ENCODE data around the gene ASZ1.

ASZ1 gene

GRCh38 chr7:117401293-117402002, 25.8 kb downstream of the ASZ1 start:
- no peak for DNase-seq (ENCODE audit: low read depth)

GRCh38 chr7:117399820-117400422, 27.4 kb downstream of the ASZ1 start:
- DNase-seq (ENCODE audit: low read depth): no peak

- no peak for DNase-seq (ENCODE audit: low read depth)
Measured at GRCh38 chr7:117395743-117396142, 31.6 kb downstream of the ASZ1 start.

DNA sequence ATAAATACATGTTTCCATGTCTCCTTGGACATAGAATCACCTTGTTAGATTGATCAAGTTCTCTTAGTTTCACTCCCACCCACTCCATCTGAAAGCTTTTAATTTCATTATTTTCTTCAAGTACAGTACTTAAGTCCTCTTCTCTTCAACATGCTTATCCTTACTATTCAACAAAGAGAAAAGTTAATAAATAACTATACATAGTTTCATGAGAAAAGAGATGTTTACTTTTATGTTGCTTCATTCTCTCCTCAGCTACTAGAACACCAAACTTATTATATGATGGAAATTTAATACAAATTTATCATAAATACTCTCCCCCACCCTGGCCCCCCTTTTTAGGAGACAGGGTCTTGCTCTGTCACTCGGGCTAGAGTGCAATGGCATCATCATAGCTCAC, 33.5 kb downstream of the ASZ1 start:
- no peak for DNase-seq (ENCODE audit: low read depth)

DNA sequence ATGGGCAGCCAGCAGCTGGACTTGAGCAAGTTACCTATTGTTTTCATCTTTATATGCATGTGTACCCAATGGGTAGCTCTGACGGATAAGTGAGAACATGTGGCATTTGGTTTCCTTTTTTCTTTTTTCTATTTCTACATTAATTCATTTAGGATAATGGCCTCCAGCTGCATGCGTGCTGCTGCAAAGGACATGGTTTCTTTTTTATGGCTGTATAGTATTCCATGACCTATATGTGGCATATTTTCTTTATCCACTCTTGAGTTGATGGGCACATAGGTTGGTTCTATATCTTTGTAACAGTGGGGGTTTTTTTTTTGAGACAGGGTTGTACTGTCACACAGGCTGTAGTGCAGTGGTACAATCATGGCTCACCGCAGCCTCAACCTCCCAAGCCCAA, 37.4 kb downstream of the ASZ1 start:
- no peak for DNase-seq (ENCODE audit: low read depth)

- DNase-seq (ENCODE audit: low read depth): no peak
Measured at GRCh38 chr7:117386110-117386706, 41.1 kb downstream of the ASZ1 start.

DNA sequence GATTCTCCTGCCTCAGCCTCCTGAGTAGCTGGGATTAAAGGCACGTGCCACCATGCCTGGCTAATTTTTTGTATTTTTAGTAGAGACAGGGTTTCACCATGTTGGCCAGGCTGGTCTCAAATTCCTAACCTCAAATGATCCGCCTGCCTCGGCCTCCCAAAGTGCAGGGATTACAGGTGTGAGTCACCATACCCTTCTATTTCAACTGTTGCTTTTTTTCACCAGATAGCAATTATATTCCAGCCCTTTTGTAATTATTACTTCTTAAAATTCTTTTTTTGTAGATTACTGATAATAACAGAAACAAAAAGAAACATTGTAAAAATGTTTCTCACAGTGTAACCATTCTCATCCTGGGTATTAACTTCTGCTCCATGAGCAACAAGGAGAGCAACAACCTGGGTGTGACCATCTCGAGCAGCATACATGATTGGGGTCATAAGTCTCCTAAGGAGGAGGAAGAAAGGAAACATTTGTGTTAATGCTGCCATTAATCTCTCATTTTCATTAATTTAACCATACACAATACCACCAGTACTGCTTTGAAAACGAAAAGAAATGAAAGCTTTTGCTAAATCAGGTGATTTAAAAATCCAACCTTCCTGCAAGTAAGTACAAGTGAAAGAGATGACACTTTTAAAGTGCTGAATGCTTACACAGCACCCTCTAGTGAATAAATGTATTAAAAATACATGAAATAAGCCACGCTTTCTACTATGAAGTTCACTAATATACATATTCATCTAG, 41.8 kb downstream of the ASZ1 start:
- DNase-seq (ENCODE audit: low read depth): peak; percentile 9

DNA sequence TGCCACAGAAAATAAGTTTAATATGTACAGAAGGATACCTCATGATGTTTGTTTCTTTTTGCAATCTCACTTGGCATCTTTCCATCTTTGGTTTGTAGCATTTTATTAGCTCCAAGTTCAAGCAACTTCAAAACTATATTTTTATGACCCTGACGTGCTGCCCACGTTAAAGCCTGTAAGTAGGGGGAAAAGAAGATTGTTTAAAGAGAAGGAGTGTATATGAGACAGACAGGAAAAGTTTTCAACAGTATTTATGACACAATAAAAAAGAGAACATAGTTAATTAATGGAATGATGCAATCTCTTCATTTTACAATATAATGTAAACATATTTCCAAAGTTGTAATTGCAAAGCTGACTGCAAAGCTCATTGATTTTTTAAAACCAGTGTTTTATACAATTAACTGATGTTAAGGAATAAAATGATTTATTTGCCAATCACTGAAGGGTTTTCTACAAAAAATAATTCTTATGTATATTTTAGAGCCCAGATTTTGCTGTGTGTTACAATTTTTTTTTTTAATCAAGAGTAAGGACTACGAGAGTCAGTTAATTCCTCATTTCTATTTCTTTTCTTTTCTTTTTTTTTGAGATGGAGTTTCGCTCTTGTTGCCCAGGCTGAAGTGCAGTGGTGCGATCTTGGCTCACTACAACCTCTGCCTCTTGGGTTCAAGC, 42.5 kb downstream of the ASZ1 start:
- DNase-seq (ENCODE audit: low read depth): no peak

- no peak for DNase-seq (ENCODE audit: low read depth)
Measured at GRCh38 chr7:117383483-117384189, 43.7 kb downstream of the ASZ1 start.

GRCh38 chr7:117383046-117383445, 44.2 kb downstream of the ASZ1 start:
- DNase-seq (ENCODE audit: low read depth): no peak

DNA sequence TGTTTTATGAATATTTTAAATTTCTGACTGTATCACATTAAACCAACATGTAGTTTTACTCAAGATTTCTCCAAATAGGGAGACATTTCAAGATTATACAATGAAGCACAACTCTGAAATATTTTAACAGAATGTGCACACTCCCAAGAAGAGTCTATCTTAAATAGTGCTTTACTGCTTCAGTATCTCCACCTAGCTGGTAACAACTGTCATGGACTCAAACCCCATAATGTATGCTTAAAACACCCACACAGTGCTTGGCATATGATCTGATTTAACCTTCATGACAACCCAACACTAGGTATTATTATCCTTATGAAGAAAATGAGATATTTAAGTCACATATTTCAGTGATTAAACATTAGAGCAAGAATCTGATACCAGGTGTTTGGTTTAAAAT, 45.9 kb downstream of the ASZ1 start:
- no peak for DNase-seq (ENCODE audit: low read depth)

- no peak for DNase-seq (ENCODE audit: low read depth)
Measured at GRCh38 chr7:117375380-117375779, 51.9 kb downstream of the ASZ1 start.

- DNase-seq (ENCODE audit: low read depth): no peak
Measured at GRCh38 chr7:117372073-117372472, 55.2 kb downstream of the ASZ1 start.

- DNase-seq (ENCODE audit: low read depth): no peak
Measured at GRCh38 chr7:117364339-117365080, 62.8 kb downstream of the ASZ1 start.

GRCh38 chr7:117362294-117362888, 64.9 kb downstream of the ASZ1 start:
- no peak for DNase-seq (ENCODE audit: low read depth)

GRCh38 chr7:117350027-117350426, 77.3 kb downstream of the ASZ1 start:
- DNase-seq (ENCODE audit: low read depth): no peak

- no peak for DNase-seq (ENCODE audit: low read depth)
Measured at GRCh38 chr7:117349570-117349969, 77.7 kb downstream of the ASZ1 start.

DNA sequence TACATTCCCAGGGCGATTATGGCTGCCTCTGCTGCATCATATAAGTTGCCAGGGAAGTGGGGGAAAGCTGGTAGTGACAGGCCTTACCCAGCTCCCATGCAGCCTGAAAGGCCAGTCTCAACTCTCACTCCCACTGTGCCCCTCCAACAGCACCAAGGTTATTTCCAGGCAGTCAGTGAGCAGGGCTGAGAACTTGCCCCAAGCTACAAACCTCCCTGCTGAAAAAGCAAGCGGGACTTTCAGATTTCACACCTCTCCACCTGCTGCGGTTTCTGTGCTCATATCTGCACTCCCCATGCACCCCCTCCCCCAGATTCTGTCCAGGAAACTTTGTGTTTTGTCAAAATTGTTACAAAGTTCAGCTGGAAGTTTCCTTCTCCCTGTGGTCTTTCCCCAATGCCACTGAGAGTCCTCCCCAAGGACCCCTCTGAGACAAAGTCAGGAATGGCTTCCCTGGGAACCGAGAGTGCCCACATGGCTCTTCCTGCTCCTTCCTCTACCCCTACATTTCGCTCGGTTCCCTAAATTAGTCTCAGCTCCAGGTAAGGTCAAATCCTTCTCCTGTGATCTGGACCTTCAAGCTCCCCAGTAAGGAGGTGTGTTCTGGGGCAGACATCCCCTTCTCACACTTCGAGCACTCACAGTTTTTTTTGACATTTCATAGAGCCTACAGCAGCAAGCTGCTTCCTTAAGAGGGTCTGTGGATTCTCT, 79.2 kb downstream of the ASZ1 start:
- no peak for DNase-seq (ENCODE audit: low read depth)

DNA sequence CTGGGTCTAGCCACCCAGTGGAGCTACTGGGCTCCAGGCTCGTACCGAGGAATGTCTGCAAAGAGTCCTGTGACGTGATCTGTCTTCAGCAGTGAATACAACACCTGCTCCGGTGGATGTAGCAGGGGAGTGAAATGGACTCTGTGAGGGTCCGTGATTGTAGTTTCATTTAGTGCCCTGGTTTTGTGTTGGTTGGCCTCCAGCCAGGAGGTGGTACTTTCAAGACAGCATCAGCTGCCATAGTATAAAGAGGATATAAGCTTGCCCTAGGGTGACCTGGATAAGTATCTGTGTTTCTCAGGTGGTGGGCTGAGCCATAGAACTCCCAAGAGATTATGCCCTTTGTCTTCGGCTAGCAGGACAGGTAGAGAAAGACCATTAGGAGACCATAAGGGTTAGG, 79.8 kb downstream of the ASZ1 start:
- no peak for DNase-seq (ENCODE audit: low read depth)

DNA sequence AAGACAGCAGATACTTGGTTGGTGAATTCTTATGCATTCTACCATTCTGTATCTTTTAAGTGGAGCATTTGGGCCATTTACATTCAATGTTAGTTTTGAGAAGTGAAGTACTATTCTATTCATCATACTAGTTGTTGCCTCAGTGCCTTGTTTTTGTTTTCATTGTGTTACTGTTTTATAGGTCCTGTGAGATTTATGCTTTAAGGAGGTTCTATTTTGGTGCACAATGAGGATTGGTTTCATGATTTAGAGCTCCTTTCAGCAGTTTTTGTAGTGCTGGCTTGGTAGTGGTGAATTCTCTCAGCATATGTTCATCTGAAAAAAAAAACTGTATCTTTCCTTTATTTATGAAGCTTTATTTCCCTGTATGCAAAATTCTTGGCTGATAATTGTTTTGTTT, 81.1 kb downstream of the ASZ1 start:
- DNase-seq (ENCODE audit: low read depth): no peak
